Stimulated activated CD4-positive, alpha-beta T cell treated with anti-CD3 and anti-CD28 coated beads, Interleukin-1b, Interleukin-23, amount 100 ng/mL, for 1 hour (primary cell): ENCODE measurements around the gene SPRED1.

Source experiments
- DNase-seq, 2 donors: peaks; one replicate each; pipeline ENCODE4 v3.0.0-alpha.2; 2020; ENCODE audit warnings: low read depth in 2 of 2

SPRED1 gene

DNA sequence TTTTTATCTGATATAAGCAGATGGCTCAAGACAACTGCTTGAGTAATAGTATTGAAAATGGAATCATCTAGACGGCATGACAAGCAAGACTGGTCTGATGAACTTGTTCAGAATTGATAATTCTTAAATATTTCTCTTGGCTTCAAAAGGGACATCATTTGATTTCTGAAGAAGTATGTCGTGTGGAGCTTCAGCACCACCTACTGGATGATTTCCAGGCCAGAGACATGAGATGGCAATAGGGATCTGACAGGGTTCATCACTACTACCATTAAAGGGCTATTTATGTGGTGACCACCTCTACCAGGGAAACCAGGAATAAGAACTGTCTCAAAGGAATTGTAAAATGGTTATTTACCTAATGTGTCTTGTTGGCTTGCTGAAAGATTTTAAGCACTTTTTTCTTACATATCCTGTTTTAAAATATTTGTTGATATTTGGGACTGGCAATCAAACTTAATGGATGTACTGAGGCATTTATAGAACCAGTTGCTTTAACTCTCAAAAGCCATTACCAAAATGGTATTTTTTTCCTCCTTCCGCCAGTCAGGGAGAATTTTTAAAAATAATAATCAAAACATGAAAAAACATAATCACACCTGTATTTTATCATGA, 101.8 kb downstream of the SPRED1 start:
- peak; percentile 2 to 22 for DNase-seq

DNA sequence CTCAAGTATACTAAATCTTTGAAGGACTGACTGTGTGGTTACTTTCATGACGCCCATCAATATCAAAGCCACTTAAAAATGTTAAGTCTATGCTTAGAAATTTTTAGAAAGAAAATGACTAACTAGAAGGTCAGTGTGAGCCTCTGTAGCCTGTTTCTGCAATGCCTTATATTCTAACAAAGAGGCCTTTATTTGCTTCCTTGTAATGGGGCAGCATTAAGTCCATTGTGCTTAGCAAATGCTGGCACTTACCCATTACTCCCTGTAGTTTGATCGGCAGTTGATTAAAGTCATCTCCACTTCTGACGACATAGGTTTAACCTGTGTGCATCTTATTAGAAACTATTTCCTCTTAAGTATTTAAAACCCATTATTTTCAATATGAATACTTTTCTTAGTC, 109.7 kb downstream of the SPRED1 start:
- no peak for DNase-seq

GRCh38 chr15:38367476-38367875, 114.8 kb downstream of the SPRED1 start:
- no peak for DNase-seq

GRCh38 chr15:38369936-38370478, 117.4 kb downstream of the SPRED1 start:
- no peak for DNase-seq

GRCh38 chr15:38373016-38373415, 120.4 kb downstream of the SPRED1 start:
- DNase-seq = no peak

GRCh38 chr15:38374029-38374428, 121.4 kb downstream of the SPRED1 start:
- DNase-seq = no peak

GRCh38 chr15:38374556-38374955, 121.9 kb downstream of the SPRED1 start:
- DNase-seq = no peak

DNA sequence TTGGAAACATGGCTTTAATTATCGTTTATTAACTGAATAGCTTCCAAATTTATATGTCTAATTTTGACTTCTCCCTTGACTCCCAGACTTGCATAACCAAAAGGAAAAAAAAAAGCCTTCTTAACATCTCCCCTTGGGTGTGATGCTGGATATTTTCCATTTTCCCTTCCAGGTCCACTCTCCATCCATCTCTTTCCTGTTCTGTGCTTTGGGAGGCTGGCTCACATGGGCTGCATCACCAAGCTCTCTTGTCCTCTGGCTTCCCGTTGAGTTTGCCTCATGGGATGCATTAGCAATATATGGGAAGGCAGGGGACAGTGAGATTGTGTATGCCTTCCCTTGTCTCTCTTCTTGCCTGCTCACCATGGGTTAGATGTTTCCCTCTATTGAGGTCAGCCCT, 123.4 kb downstream of the SPRED1 start:
- DNase-seq = no peak

- DNase-seq = no peak
Measured at GRCh38 chr15:38377636-38378035, 125.0 kb downstream of the SPRED1 start.

- no peak for DNase-seq
Measured at GRCh38 chr15:38378161-38378560, 125.5 kb downstream of the SPRED1 start.

- DNase-seq = peak; percentile 7 to 31
Measured at GRCh38 chr15:38389924-38390542, 137.4 kb downstream of the SPRED1 start.

DNA sequence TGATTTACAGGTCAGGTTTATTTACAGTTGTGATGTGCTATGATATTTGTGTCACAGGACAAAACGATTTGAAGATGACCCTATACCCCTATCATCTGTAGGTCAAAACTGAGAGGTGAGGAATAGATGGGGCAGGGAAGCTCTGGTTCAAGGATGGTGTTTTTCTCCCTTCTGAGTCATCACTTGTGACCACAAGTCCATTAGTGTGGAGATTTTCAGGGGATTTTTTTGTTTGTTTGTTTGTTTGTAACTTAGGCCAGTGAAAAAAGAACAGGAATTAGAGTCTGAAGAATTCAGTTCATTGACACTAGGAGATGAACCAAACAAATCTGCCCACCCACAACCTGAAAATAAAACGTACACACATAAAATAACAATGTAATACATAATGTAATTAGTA, 138.6 kb downstream of the SPRED1 start:
- no peak for DNase-seq

DNA sequence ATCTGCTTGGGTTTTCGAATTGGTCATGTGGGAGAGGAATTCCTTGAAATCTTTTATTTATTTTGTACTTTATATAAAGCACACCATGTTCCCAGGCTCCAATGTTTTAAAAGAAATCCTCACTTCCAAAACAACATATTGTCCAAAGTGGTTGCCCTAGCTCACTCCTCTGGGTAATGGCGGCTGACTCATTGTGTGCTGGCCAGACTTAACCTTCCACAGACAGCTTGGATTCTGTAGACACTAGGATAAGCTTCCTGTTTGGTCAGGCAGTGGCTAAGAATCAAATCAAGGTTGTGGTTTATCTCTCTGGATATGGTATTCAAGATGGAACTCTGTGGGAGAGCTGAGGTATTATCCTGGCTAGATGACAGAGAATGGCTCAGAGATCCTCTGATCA, 145.5 kb downstream of the SPRED1 start:
- no peak for DNase-seq

DNA sequence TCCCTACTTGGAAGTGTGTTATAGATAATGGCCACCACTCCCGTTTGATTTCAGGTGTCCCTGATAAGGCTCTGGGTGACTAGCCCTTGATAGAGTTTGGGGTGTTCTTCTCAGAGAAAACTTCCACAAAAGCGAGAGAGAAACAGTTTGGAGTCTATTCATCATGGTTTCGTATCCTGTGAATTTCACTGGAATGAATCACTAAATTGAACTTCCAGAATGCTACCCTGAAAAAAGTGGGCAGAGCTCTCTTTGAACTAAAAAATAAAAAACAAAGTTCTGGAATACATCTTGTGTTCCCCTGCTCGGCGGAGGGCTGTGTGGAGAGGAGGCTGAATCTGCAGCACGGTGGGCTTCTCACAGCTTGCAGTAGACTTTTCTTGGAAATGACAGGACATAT, 148.5 kb downstream of the SPRED1 start:
- DNase-seq = no peak

GRCh38 chr15:38401701-38402100, 149.1 kb downstream of the SPRED1 start:
- no peak for DNase-seq

- DNase-seq = no peak
Measured at GRCh38 chr15:38406436-38406835, 153.8 kb downstream of the SPRED1 start.
